HG03280 (cell line): ENCODE results near the gene VPS37D.
"Not testable (repeated sequence)": the region's sequence is repeated elsewhere in the genome, so short reads cannot be mapped to it uniquely, and the experiment has no call there.

Source experiments
- ATAC-seq: cut with Tn5 transposase; IDR thresholded peaks from one replicate; pipeline ENCODE4 v1.9.1; 2021; ENCODE audit warnings: mild to moderate bottlenecking, moderate library complexity; ENCODE audit not compliant: unreplicated experiment

VPS37D gene

DNA sequence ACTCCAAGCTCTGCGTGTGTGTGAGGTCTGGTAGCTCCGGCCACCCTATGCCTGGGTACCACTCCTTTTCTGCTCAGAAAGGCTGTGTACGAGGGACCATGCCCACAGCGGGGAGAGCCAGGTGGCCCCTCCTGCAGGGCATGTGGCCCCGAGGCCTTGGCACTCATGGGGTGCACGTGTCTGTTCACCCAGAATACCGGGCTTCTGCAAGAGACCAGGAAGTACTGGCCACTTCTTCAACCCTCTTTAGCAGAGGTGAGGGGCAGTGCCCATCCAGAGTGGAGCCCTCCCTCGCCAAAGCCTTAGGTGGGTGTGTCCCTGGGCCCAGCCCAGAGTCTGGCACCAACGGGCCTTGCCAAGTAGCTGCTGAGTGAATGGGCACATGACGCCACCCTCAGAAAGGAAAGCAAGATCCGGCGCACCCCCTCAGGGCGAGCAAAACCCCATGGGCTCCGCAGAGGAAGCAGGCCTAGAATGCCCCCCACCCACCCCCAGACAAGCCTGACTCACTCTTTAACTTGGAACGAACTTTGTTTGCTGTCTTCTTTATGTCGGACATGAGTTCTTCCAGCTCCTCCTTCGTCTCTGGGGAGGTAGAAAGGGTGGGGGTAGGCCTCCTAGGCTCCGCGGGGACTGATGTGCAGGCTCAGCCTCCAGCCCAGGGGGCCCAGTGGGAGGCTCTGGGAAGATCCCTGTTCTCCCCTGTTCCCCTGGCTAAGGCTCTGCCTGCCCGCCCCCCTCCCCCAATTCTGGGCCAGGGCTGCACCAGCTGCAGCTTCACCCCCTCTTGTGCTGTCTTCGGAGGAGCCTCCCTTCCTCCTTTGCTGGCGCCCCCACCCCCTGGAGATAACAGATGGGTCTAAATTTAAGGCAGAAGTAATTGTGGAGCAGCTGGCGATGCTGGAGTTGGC is 37.3 kb downstream of the VPS37D start:
- ATAC-seq: no peak

DNA sequence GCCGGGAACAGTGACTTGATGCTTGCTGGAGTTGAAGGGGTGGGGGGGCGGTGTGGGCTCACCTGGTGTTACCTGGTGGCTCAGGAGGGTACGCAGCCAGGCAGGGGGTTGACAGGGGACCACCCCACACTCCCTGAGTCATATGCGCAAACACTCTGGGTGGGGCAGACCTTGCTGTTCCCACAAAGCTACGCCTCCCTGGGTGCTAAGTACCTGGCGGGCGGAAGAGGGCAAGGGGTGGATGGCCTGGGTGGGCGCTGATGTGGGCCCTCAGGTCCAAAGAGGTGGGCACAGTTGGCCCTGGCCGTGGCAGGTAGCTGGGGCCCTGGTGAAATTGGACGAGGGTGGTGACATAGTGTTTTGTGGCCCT is 37.9 kb downstream of the VPS37D start:
- no peak for ATAC-seq

DNA sequence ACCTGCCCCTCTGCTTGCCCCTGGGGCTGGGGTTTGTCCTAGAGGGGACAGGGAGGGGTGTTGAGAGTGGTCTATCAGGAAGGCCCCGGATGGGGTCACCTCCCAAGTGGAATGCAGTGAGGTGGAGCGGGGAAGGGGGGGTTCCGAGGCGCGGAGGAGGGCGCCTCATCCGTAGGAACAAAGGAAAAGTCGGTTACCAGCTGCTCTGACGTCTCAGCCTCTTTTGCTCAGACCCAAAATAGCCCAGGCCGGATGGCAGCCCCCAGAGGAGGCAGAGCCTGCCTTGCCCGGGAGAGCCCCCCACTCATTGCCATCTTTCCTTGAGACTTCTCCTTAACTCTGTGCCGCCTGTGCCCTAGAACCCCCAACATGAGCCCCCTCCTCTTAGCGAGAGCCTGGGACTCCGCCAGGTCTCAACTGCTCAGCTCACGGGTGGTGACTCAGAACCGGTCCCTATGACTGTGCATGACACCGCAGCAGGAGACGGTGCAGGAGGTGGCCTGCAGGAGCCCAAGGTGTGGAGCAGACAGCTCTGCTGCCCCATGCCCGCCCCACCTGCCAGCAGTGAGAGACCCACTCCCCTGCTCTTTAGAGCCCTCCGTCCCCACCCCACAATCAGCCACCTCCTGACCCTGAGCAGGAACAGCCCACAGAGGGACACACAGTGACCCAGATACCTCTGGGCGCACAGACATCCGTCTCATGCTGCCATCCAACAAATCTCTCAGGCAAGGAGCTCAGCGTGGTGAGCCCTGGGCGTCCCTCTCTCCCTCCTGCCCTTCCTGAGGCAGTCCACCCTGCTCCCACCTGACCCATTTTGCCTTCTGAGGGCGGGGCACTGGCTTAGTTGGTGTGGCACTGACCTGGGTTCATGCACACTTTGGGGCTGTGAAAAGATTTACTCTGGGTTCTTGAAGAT is 38.8 kb downstream of the VPS37D start:
- no peak for ATAC-seq

GRCh38 chr7:73707045-73707631 is 39.5 kb downstream of the VPS37D start:
- no peak for ATAC-seq

DNA sequence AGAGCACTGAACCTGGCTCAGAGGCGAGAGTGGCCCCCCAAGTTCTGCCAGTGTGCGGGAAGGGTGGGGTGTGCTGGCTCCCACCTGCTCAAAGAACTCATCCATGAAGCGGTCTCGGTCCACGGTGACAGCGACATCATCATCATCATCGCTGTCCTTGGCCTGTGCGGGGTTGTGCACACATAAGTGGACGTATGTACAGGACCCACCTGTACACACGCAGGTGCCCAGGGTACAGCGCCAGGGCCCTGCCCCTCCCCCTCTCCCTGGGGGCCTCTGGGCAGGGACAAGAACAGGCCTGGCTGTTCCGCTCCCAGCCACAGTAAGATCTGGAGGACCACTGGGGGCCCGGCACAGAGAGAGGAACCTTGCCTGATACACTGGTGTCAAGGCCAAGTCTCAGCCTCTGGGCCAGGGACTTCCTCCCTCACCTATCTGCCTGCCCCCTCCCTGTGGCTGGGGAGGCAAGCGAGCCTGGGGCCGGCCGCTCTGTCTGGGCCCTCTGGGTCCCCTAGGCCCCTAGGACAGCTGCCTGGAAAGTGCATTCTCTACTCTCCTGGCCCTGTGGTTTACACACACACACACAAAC is 41.4 kb downstream of the VPS37D start:
- no peak for ATAC-seq

GRCh38 chr7:73712773-73713172 is 45.1 kb downstream of the VPS37D start:
- ATAC-seq: no peak

DNA sequence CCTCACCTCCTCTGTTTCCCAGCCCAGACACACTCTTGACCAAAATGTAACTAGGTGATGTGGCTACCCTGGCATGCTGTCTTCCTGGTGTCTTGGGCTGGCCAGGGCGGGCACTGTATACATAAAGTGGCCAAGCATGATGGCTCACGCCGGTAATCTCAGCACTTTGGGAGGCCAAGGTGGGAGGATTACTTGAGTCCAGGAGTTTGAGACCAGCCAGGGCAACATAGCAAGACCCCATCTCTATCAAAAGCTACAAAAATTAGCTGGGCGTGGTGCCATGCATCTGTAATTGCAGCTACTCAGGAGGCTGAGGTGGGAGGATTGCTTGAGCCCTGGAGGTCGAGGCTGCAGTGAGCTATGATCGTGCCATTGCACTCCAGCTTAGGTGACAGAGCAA is 45.7 kb downstream of the VPS37D start:
- not testable (repeated sequence) for ATAC-seq

- no peak for ATAC-seq
Observed at GRCh38 chr7:73715648-73716317, 48.2 kb downstream of the VPS37D start.

DNA sequence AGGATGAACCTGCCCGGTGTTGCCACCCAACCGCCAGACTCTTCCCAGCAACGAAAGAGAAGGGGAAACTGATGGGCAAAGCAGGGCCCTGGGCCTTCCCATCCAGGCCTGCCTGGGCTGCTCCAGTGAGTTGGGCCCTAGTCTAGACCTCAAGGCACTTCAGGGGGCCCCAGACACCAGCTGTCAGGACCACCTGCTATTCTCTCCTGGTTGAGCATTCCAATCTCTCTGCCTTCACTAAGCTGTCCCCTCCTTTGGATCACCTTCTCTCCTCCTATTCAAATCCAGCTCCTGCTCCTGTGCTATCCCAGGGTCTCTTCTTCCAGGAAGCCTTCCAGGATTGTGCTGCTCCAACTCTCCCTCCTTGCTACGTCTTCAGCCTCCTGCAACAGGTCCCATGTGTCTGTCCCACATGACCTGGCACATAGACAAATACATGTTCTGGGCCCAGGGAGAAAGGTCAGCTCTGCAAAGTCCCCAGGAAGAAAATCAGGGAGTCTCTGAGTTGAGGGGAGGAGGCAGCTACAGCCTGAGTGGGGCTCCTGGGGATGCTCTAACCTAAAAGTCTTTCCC is 48.8 kb downstream of the VPS37D start:
- no peak for ATAC-seq

- no peak for ATAC-seq
Observed at GRCh38 chr7:73717025-73717807, 49.6 kb downstream of the VPS37D start.

DNA sequence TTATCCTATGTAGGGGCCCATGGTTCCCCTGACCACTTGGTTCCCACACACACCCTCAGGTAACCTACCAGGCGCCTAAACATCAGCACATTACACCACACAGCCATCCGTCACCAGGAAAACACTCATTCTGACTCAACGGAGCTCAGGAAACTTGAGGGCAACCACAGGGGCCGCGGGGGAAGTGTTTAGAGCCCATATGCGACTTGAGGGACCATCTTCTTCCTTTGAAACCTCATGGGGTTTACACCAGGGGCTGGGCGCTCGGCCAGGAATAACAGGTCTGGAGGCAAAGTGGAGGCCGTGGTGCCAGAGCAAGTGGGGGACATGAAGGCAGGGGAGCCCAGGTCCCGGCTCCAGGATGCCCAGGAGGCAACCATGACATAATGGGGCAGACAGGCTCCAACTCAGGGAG is 50.4 kb downstream of the VPS37D start:
- no peak for ATAC-seq

DNA sequence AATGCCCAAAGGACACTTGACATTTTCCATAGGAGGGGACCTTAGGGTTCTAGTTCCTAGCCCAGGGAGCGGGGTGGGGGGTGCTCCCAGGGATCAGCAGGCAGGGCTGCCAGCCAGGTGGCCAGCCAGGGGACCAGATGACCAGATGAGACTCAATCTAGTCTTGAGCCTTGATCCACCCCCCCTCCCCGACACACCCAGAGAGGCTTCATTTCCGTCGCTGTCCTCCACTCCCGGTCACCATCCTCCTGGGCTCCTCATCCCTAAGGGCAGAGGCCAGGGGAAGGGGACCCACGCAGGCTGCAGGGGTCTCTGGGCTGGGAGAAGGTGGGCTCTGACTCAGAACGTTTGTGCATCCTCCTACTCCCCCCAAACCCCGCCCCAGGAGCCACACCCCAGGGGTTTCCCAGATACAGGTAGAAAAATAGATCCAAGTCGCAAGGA is 50.8 kb downstream of the VPS37D start:
- ATAC-seq: no peak

GRCh38 chr7:73718905-73719805 is 51.5 kb downstream of the VPS37D start, which contains the start of gene STX1A:
Gene STX1A (minus strand): TSS chr7:73719669. CDS start chr7:73719631, 38 bp downstream.
- ATAC-seq: peak; percentile 78

DNA sequence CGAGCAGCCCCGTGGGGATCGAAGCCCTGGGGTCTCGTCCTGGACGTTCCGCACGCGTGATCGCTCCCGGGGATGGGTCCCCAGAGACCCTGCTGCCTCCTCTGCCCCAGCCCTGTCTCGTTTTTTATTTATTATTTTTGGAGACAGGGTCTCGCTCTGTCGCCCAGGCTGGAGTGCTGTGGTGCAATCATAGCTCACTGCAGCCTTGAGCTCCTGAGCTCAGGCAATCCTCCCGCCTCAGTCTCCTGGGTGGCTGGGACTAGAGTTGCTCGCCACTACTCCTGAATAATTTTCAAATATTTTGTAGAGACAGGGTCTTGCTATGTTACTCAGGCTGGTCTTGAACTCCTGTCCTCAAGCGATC is 52.2 kb downstream of the VPS37D start:
- ATAC-seq: no peak

DNA sequence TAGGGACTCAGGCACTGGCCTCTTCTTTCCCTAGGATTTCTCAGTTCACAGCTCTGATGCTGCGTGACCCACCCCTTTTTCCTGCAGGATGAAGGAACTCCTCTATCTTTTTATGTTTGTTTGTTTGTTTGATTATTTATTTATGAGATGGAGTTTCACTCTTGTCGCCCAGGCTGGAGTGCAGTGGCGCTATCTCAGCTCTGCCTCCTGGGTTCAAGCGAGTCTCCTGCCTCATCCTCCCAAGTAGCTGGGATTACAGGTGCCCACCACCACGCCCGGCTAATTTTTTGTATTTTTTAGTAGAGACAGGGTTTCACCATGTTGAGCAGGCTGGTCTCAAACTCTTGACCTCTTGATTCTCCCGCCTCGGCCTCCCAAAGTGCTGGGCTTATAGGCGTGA is 52.8 kb downstream of the VPS37D start:
- not testable (repeated sequence) for ATAC-seq

- ATAC-seq: no peak
Observed at GRCh38 chr7:73721377-73721817, 53.8 kb downstream of the VPS37D start.
